ENCODE measurements around the gene P2RX6. TPM values are rescaled to one million over a fixed set of nuclear protein-coding genes. Genes with fewer than 3 reads are reported as not detected.

Gene P2RX6
- 3.6 and 9.3 TPM in 2 replicates for total RNA-seq

DNA sequence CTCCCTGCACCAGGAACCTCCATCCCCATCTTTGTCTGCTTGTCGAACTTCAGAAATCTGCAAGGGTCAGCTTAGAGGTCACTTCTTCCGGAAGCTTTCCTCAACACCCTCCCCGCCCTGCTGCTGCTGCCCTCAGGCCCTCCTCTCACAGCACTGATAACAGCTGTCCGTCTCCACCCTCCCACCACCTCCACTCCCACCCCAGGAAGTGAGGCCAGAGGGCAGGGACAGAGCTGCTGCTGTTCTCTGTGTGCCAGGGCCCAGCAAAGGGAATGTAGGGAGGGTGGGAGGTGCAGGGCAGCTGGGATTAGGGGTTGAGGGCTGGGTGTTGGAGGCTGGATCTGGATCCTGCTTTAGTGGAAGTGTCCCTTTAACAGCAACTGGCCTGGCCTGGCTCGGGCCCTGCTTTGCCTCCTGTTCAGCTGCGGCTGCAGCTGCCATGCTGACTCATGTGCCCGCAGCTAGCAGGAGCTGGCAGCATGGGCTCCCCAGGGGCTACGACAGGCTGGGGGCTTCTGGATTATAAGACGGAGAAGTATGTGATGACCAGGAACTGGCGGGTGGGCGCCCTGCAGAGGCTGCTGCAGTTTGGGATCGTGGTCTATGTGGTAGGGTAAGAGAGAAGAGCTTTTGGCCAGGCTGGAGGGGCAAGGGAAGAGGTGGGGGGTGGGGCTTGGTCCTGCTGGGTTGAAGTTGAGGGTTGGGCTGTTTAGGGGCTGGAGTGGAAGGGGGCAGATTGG lies at the start of gene P2RX6:
Gene P2RX6, plus strand, starts transcription at position 440 of the 740 bp plus-strand sequence. Its CDS starts 10 bp downstream, at position 450.

GRCh38 chr22:20966883-20967696 lies 47.9 kb upstream of the P2RX6 start, which contains the start of gene AIFM3:
AIFM3 (plus strand) TSS chr22:20967255; CDS start chr22:20967945, 690 bp downstream.

GRCh38 chr22:20981787-20982562 lies 33.0 kb upstream of the P2RX6 start, which contains the start of gene LZTR1:
LZTR1 (plus strand) TSS chr22:20982297; CDS start chr22:20982372, 75 bp downstream.

DNA sequence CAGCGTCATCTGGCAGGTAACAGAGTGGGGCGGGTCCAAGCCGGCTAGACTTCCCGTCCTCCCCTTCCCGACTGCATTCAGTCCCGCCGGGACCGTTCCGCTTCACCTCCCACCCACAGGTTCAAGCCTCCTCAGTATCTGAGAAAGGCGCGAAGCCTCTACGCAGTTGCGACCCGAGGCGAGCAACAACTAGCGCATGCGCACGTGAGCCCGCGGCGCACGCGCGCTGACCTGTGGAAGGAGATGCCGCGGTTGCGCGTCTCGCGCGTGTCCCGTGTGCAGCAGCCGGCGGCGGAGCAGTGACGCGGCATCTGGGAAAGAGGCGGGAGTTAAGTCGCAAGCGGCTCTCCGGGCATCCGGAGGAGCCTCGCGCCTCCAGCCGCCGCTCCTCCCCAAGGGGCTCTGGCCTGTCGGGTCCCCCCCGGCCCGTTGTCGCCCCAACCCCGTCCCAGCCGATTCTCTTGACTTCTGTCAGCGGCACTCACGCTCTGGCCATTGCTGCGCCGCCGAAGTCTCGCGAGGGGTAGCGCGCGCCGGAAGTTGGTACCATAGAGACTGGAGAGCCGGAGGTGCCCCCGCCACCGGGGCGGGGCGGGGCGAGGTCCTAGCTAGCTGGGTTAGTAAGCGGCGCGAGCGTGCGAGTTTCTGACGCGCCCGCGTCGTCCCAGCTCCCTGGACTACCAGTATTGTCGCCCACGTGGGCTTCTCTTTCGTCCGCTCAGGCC lies 13.2 kb upstream of the P2RX6 start, which contains the start of gene THAP7:
Gene THAP7, minus strand, starts transcription at position 518 of the 725 bp plus-strand sequence. Its CDS starts 207 bp downstream, at position 311.

GRCh38 chr22:21032037-21032867 lies 17.3 kb downstream of the P2RX6 start, which contains the start of gene SLC7A4:
SLC7A4 (minus strand) TSS chr22:21032561; CDS start chr22:21031812, 749 bp downstream.

GRCh38 chr22:21045585-21046294 lies 30.8 kb downstream of the P2RX6 start, which contains the start of gene LRRC74B:
LRRC74B (plus strand) TSS chr22:21045946; CDS start chr22:21045987, 41 bp downstream.

Other genes with a start within 250 kb of the P2RX6 start
- gene SERPIND1, start 241.1 kb upstream of the P2RX6 start, total RNA-seq: 0.17 TPM in 1 of 2 replicates, not detected in the other
- 47.9 and 68.6 TPM in 2 replicates for gene PI4KA, start 156.4 kb upstream of the P2RX6 start, total RNA-seq
- 8.9 and 14.6 TPM in 2 replicates for gene SNAP29, start 156.2 kb upstream of the P2RX6 start, total RNA-seq
- gene CRKL, start 97.8 kb upstream of the P2RX6 start, total RNA-seq: 40.1 and 52.3 TPM in 2 replicates
- 0.87 and 2.6 TPM in 2 replicates for gene AIFM3, start 47.9 kb upstream of the P2RX6 start, total RNA-seq
- gene LZTR1, start 32.9 kb upstream of the P2RX6 start, total RNA-seq: 31.0 and 74.6 TPM in 2 replicates
- gene THAP7, start 13.0 kb upstream of the P2RX6 start, total RNA-seq: 20.5 and 29.8 TPM in 2 replicates
- gene SLC7A4, start 17.4 kb downstream of the P2RX6 start, total RNA-seq: 2.0 TPM in 1 of 2 replicates, not detected in the other
- gene LRRC74B, start 30.8 kb downstream of the P2RX6 start, total RNA-seq: under 0.01 TPM in 1 of 2 replicates, not detected in the other